ENCODE data around the gene CNTD1.
"Not testable (repeated sequence)": the region's sequence is repeated elsewhere in the genome, so short reads cannot be mapped to it uniquely, and the experiment has no call there.

Gene CNTD1

DNA sequence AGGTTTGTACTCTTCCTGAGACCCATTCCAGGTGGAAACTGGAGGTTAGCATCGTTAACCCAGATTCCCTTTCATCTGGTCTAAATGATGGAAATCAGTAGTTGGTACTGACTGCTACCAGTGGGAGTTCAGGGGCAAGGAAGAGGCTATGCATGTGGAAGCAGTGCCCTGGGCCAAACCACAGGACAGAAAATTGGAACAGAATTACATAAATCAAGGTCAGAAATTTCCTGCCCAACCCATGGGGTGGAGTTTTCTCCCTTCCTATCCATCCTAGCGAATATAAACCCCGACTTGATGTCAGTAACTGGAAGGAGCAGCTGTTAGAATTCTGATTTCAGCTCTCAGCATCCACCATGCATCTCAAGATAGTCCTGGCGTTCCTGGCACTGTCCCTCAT, 45.6 kb downstream of the CNTD1 start, which contains the start of gene AOC2:
Gene AOC2, plus strand, starts transcription at position 310 of the 400 bp plus-strand sequence. Its CDS starts 47 bp downstream, at position 357.
- Mint-ChIP-seq H3K27me3 (ENCODE audit: low read depth) (no peaks in the 10 kb centered on the region), H3K36me3 (ENCODE audit: low read depth) (peaks cover 39% of the 10 kb centered on the region), H3K4me1 (ENCODE audit: low read depth) (peaks cover 8% of the 10 kb centered on the region), H3K27ac (no peak within 1 kb of the TSS), H3K4me3 (no peak within 1 kb of the TSS), H3K9me3 (no peaks in the 10 kb centered on the region)

DNA sequence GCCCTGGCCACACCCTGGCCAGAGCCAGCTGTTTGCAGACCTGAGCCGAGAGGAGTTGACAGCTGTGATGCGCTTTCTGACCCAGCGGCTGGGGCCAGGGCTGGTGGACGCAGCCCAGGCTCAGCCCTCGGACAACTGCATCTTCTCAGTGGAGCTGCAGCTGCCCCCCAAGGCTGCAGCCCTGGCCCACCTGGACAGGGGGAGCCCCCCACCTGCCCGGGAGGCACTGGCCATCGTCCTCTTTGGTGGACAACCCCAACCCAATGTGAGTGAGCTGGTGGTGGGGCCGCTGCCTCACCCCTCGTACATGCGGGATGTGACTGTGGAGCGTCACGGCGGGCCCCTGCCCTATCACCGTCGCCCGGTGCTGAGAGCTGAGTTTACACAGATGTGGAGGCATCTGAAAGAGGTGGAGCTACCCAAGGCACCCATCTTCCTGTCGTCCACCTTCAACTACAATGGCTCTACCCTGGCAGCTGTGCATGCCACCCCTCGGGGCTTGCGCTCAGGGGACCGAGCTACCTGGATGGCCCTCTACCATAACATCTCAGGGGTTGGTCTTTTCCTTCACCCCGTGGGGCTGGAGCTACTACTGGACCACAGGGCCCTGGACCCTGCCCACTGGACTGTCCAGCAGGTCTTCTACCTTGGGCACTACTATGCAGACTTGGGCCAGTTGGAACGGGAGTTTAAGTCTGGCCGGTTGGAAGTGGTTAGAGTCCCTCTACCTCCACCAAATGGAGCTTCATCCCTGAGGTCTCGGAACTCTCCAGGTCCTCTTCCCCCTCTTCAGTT, 46.3 kb downstream of the CNTD1 start:
- no peak overlapping the region for H3K4me3 Mint-ChIP-seq
- H3K27ac Mint-ChIP-seq = no peak overlapping the region
- no peaks in the 10 kb centered on the region for H3K27me3 Mint-ChIP-seq (ENCODE audit: low read depth)
- H3K9me3 Mint-ChIP-seq = no peaks in the 10 kb centered on the region
- peaks cover 8% of the 10 kb centered on the region for H3K4me1 Mint-ChIP-seq (ENCODE audit: low read depth)
- peaks cover 36% of the 10 kb centered on the region for H3K36me3 Mint-ChIP-seq (ENCODE audit: low read depth)

DNA sequence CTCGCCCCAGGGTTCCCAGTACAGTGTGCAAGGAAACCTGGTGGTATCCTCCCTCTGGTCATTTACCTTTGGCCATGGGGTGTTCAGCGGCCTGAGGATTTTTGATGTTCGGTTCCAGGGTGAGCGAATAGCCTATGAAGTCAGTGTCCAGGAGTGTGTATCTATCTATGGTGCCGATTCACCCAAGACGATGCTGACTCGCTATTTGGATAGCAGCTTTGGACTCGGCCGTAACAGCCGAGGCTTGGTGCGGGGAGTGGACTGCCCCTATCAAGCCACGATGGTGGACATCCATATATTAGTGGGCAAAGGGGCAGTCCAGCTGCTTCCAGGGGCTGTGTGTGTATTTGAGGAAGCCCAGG, 46.9 kb downstream of the CNTD1 start:
- H3K4me1 Mint-ChIP-seq (ENCODE audit: low read depth) = peaks cover 8% of the 10 kb centered on the region
- no peak overlapping the region for H3K4me3 Mint-ChIP-seq
- H3K36me3 Mint-ChIP-seq (ENCODE audit: low read depth) = peaks cover 36% of the 10 kb centered on the region
- H3K27ac Mint-ChIP-seq = no peak overlapping the region
- H3K9me3 Mint-ChIP-seq = no peaks in the 10 kb centered on the region
- no peaks in the 10 kb centered on the region for H3K27me3 Mint-ChIP-seq (ENCODE audit: low read depth)

DNA sequence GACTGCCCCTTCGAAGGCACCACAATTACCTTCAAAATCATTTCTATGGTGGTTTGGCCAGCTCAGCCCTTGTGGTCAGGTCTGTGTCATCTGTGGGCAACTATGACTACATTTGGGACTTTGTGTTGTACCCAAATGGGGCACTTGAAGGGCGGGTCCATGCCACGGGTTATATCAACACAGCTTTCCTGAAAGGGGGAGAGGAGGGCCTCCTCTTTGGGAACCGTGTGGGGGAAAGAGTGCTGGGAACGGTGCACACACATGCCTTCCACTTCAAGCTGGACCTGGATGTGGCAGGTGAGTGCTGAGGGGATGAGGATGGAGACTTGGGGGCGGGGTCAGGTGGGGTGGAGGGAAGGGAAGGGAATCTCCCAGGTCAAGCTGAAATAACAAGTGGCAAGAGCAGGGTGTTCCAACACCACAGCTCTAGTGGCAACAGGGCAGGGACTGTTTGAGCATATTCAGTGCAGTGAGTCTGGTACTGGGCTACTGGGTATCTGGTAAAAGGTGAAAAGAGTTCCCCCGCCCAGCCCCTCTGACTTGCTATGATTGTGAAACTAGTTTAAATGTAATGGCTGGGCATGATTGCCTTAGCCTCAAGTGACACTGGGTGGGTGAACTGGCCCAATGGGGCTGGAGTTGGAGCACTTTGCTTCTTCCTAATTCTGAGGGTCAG, 47.4 kb downstream of the CNTD1 start:
- Mint-ChIP-seq H3K9me3 (no peaks in the 10 kb centered on the region), H3K4me3 (no peak overlapping the region), H3K27ac (peak overlapping the region; percentile 19), H3K36me3 (ENCODE audit: low read depth) (peaks cover 36% of the 10 kb centered on the region), H3K27me3 (ENCODE audit: low read depth) (no peaks in the 10 kb centered on the region), H3K4me1 (ENCODE audit: low read depth) (peaks cover 8% of the 10 kb centered on the region)

DNA sequence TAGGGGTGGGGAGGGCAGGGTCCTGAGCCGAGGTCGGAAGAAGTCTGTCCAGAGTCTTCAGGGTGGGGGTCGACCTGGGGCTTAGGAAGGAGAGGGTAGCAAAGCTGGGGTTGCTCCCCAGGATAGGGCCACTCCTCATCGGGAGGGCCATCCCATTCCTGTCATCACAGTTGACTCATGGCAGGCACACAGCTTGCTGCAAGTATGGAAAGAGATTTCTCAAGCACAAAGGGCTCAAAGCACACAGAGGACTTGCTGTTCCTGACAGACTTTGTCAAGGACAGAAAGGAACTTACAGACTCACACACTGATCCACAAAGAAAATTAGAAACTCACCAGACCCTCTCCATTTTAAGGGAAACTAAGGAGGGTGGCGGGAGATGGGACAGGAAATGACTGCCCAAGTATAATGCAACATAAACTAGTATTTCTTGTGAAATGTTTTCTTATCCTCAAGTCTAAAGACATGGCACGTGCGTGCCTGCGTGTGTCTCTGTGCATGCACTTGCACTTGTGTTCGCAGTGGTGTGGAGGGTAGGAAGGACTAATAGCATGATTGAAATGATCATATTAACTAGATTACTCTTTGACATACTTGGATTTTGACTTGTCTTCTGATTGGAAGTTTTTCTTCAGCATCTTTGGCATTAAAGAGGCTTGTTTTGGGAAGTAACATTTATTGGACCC, 48.1 kb downstream of the CNTD1 start:
- Mint-ChIP-seq H3K36me3 (ENCODE audit: low read depth) (peaks cover 31% of the 10 kb centered on the region), H3K4me1 (ENCODE audit: low read depth) (peaks cover 8% of the 10 kb centered on the region), H3K9me3 (no peaks in the 10 kb centered on the region), H3K4me3 (no peak overlapping the region), H3K27ac (no peak overlapping the region), H3K27me3 (ENCODE audit: low read depth) (no peaks in the 10 kb centered on the region)

DNA sequence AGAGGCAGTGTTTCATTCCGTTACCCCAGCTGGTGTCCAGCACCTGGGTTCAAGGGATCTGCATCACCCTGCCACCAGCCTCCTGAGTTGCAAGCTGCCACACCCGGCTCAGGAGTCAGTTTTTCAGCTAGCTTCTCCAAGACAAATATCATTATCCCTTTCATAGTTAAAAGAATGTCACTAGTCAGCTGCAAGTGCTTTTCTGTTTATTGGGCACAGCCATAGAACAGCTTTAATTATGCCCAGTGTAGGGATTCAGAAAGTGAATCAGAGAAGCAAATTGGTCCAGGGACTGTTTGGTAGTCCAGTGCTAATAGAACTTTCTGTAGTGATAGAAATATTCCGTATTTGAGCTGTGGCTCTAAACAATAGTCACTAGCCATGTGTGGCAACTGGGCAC, 49.4 kb downstream of the CNTD1 start:
- Mint-ChIP-seq H3K9me3 (no peaks in the 10 kb centered on the region), H3K4me3 (no peak overlapping the region), H3K4me1 (ENCODE audit: low read depth) (peaks cover 4% of the 10 kb centered on the region), H3K36me3 (ENCODE audit: low read depth) (peaks cover 17% of the 10 kb centered on the region), H3K27me3 (ENCODE audit: low read depth) (no peaks in the 10 kb centered on the region), H3K27ac (no peak overlapping the region)

DNA sequence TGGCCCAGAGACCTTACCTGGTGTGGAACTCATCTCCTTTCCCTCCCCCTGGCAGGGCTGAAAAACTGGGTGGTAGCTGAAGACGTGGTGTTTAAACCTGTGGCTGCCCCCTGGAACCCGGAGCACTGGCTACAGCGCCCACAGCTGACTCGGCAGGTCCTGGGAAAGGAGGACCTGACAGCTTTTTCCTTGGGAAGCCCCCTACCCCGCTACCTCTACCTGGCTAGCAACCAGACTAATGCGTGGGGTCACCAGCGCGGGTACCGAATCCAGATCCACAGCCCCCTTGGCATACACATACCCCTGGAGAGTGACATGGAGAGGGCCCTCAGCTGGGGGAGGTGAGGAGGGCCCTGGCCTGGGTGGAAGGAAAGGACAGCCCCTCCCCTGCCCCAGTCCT, 50.4 kb downstream of the CNTD1 start:
- H3K27ac Mint-ChIP-seq = no peak overlapping the region

DNA sequence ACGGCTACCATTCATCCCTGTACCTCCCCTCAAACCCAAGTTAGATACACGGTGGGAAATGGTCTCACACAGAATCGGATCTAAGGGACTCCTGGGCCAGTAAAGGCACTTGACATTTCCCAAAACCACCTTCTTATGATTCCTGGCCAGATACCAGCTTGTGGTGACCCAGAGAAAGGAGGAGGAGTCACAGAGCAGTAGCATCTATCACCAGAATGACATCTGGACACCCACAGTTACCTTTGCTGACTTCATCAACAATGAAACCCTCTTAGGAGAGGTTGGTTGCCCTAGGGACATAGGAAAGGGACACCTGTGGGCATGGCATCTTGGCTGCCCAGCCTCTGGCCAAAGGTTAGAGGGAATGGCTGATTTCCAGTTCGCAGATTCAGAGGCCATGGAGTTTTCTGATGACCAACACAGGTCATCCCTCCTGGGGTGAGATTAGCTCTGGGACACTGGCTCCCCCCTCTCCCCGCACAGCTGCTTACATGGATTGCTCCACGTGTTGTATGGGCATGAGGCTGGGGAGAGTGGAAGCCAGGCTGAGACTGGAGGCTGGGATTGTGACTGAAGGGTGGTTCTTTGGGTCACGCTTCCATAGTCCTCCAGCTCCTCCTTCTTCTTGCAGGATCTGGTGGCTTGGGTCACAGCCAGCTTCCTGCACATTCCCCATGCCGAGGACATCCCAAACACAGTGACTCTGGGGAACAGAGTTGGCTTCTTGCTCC, 51.0 kb downstream of the CNTD1 start:
- H3K4me3 Mint-ChIP-seq = no peak overlapping the region
- H3K36me3 Mint-ChIP-seq (ENCODE audit: low read depth) = peaks cover 8% of the 10 kb centered on the region
- no peaks in the 10 kb centered on the region for H3K27me3 Mint-ChIP-seq (ENCODE audit: low read depth)
- H3K27ac Mint-ChIP-seq = no peak overlapping the region
- H3K9me3 Mint-ChIP-seq = no peaks in the 10 kb centered on the region
- H3K4me1 Mint-ChIP-seq (ENCODE audit: low read depth) = peaks cover 4% of the 10 kb centered on the region

More for the DNA sequence above, 50.4 kb downstream of the CNTD1 start:
- no peaks in the 10 kb centered on the region for H3K9me3 Mint-ChIP-seq
- H3K27me3 Mint-ChIP-seq (ENCODE audit: low read depth) = no peaks in the 10 kb centered on the region
- no peak overlapping the region for H3K4me3 Mint-ChIP-seq
- H3K36me3 Mint-ChIP-seq (ENCODE audit: low read depth) = peaks cover 10% of the 10 kb centered on the region
- H3K4me1 Mint-ChIP-seq (ENCODE audit: low read depth) = peaks cover 4% of the 10 kb centered on the region

DNA sequence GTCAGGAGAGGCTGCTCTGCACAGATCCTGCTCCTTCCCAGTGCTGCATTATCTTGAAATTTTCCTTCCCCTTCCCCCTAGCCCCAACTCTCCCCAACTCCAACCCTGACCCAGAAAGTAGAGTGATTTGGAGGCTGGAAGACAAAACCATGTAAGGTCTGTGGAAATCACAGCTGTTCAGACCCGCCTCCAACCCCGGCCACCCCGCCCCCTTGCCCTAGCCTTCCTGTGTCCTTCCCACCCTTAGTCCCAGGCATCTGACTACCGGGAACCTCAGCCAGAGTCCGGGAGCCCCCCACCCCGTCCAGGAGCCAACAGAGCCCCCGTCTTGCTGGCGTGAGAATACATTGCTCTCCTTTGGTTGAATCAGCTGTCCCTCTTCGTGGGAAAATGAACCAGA, 52.3 kb downstream of the CNTD1 start, which contains the start of gene AOC3:
Gene AOC3, plus strand, starts transcription at position 246 of the 400 bp plus-strand sequence. Its CDS starts 145 bp downstream, at position 391.
- Mint-ChIP-seq H3K4me3 (no peak within 1 kb of the TSS), H3K9me3 (no peaks in the 10 kb centered on the region), H3K4me1 (ENCODE audit: low read depth) (peaks cover 2% of the 10 kb centered on the region), H3K36me3 (ENCODE audit: low read depth) (peaks cover under 1% of the 10 kb centered on the region), H3K27ac (no peak within 1 kb of the TSS), H3K27me3 (ENCODE audit: low read depth) (no peaks in the 10 kb centered on the region)

DNA sequence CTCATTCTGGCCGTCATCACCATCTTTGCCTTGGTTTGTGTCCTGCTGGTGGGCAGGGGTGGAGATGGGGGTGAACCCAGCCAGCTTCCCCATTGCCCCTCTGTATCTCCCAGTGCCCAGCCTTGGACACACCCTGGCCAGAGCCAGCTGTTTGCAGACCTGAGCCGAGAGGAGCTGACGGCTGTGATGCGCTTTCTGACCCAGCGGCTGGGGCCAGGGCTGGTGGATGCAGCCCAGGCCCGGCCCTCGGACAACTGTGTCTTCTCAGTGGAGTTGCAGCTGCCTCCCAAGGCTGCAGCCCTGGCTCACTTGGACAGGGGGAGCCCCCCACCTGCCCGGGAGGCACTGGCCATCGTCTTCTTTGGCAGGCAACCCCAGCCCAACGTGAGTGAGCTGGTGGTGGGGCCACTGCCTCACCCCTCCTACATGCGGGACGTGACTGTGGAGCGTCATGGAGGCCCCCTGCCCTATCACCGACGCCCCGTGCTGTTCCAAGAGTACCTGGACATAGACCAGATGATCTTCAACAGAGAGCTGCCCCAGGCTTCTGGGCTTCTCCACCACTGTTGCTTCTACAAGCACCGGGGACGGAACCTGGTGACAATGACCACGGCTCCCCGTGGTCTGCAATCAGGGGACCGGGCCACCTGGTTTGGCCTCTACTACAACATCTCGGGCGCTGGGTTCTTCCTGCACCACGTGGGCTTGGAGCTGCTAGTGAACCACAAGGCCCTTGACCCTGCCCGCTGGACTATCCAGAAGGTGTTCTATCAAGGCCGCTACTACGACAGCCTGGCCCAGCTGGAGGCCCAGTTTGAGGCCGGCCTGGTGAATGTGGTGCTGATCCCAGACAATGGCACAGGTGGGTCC, 52.9 kb downstream of the CNTD1 start:
- not testable (repeated sequence) for H3K9me3 Mint-ChIP-seq; H3K27me3 Mint-ChIP-seq (ENCODE audit: low read depth); H3K4me1 Mint-ChIP-seq (ENCODE audit: low read depth); H3K27ac Mint-ChIP-seq; H3K36me3 Mint-ChIP-seq (ENCODE audit: low read depth); H3K4me3 Mint-ChIP-seq

DNA sequence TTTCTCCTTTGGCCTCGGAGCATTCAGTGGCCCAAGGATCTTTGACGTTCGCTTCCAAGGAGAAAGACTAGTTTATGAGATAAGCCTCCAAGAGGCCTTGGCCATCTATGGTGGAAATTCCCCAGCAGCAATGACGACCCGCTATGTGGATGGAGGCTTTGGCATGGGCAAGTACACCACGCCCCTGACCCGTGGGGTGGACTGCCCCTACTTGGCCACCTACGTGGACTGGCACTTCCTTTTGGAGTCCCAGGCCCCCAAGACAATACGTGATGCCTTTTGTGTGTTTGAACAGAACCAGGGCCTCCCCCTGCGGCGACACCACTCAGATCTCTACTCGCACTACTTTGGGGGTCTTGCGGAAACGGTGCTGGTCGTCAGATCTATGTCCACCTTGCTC, 53.7 kb downstream of the CNTD1 start:
- no peaks in the 10 kb centered on the region for H3K27me3 Mint-ChIP-seq (ENCODE audit: low read depth)
- H3K4me3 Mint-ChIP-seq = no peak overlapping the region
- no peaks in the 10 kb centered on the region for H3K36me3 Mint-ChIP-seq (ENCODE audit: low read depth)
- H3K27ac Mint-ChIP-seq = no peak overlapping the region
- H3K4me1 Mint-ChIP-seq (ENCODE audit: low read depth) = no peaks in the 10 kb centered on the region
- H3K9me3 Mint-ChIP-seq = no peaks in the 10 kb centered on the region

DNA sequence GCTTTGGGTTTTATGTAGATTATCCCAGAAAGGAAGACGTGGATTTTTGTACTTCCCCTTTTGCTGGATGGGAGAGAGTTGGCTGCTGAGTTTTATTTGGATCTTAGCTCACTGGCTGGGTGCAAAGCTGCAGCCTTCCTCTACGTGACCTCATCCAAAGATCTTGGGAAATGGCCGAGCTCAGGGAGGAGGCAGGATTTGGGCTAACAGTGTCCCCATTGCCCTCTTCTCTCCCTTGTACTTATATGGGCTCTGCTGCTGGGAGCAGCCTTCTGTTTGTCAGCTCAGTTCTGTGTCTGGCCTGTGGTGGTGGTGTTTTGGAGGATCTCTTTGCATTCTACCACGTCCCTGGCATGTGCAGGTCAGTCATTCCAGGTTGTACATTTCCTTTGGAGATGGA, 54.3 kb downstream of the CNTD1 start:
- Mint-ChIP-seq H3K27ac (peak overlapping the region; percentile 32), H3K27me3 (ENCODE audit: low read depth) (no peaks in the 10 kb centered on the region), H3K9me3 (no peaks in the 10 kb centered on the region), H3K4me1 (ENCODE audit: low read depth) (no peaks in the 10 kb centered on the region), H3K4me3 (no peak overlapping the region), H3K36me3 (ENCODE audit: low read depth) (no peaks in the 10 kb centered on the region)

DNA sequence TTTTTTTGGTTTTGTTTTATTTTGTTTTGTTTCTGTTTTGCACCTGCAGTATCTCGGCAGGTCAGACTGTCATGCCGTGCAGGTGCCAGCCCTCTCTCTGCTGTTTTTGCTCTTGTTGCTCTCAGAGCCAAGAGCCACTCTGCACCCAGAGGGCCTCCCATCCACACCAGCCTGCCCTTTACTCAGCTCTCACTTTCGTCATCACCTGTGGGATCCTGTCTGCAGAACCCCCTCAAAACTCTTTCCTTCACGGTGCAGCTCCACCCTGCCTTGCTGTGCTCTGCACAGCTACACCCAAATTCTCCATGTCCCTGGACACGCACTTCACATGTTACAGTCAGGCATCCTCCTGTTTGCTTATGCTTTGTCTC, 54.9 kb downstream of the CNTD1 start:
- H3K27ac Mint-ChIP-seq = no peak overlapping the region

More for the DNA sequence above, 54.9 kb downstream of the CNTD1 start:
- Mint-ChIP-seq H3K4me3 (no peak overlapping the region), H3K36me3 (ENCODE audit: low read depth) (no peaks in the 10 kb centered on the region), H3K9me3 (no peaks in the 10 kb centered on the region), H3K4me1 (ENCODE audit: low read depth) (no peaks in the 10 kb centered on the region), H3K27me3 (ENCODE audit: low read depth) (no peaks in the 10 kb centered on the region)
